Measurements from ENCODE around the gene LEP. TPM values are rescaled to one million over a fixed set of nuclear protein-coding genes. Genes with fewer than 3 reads are reported as not detected.
A peak's percentile ranks its signal among the peaks of the same experiment; 100 is the strongest.

The LEP gene
- total and polyA plus RNA-seq, 2 of the 8 experiments (the other 6 are each of a cell fraction or from before 2014, with no cell fraction given), result not detected

DNA sequence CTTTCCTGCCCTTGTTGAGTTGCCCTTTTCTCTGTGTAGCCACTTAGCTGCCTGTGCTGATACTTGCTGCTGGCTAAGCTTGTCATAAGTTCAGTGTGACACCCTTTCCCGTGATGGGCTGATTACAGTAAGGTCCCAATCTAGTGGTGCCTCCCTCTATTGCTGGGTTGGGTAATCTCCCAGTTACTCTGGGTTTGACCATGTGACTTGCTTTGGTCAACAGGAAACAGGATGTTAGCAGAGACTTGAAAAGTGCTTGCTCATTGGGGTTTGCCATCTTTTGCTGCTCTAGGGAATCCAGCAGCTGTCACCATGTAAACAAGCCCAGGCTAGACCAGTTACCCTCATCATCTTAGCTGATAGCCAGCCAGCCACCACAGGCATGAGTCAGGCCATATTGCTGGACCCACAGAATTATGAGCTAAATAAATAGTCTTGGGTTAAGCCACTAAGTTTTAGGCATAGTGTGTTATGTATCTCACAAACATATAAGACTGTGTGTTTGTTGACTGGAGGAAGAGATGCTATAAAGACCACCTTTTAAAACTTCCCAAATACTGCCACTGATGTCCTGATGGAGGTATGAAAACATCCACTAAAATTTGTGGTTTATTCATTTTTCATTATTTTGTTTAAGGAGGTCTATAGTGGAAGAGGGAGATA, 4.0 kb upstream of the LEP start:
- H2BK12ac ChIP-seq (ENCODE audit: low read depth, low read length), result no peak overlapping the region
- H3K79me2 ChIP-seq (ENCODE audit: control insufficient read depth in 1 of 2, insufficient read depth in 2 of 2, low read length in 2 of 2), result no peaks in the 10 kb centered on the region
- no peaks in the 10 kb centered on the region for H3K4me1 ChIP-seq (replicated peaks in 1 of 4; ENCODE audit: control insufficient read depth in 3 of 4, insufficient read depth in 4 of 4, low read length in 3 of 4)
- no peaks in the 10 kb centered on the region; the same call in 1 of the 2 replicates for H3K23me2 ChIP-seq (ENCODE audit: low read depth, low read length)
- no peak overlapping the region for H2BK15ac ChIP-seq (ENCODE audit: low read length)
- H2AK5ac ChIP-seq (ENCODE audit: low read depth, low read length), result no peak overlapping the region
- FAIRE-seq, result no peak
- WGBS, 2 experiments (ENCODE audit: extremely low coverage in 1 of 2, insufficient coverage in 1 of 2, insufficient read length in 1 of 2, insufficient replicate concordance in 2 of 2, low coverage in 1 of 2, low lambda C conversion rate in 2 of 2, missing lambda C conversion rate in 1 of 2), result 94% methylated on average over 1 of the region's 1 CpG; no CpG with 5 or more reads in 1 of the 2 experiments
- H3K18ac ChIP-seq (ENCODE audit: extremely low read depth, low read length), result no peak overlapping the region
- H3K9ac ChIP-seq (replicated peaks in 1 of 4; ENCODE audit: extremely low read depth in 1 of 4, low read depth in 3 of 4, low read length in 3 of 4), result no peak overlapping the region; a peak in 1 of 7 replicates
- H3K4me2 ChIP-seq (ENCODE audit: insufficient read depth in 1 of 2, low read depth in 2 of 2, low read length in 2 of 2), result no peak overlapping the region
- 0 out of 2 replicates have a peak overlapping the region, but pooled peaks have one; percentile 76 for H2AFZ ChIP-seq (ENCODE audit: low read length)
- no peak overlapping the region for H4K5ac ChIP-seq (ENCODE audit: insufficient read length, low read depth, low read length)
- H3K56ac ChIP-seq (replicated peaks; ENCODE audit: insufficient read length, low read depth, low read length), result no peak overlapping the region
- no peak overlapping the region for H3K23ac ChIP-seq (ENCODE audit: insufficient read length)
- ChIA-PET POLR2A (ENCODE audit: partially characterized antibody) (interaction anchor here (1.0 to 1.1 kb wide), 2 partner anchors 74 to 131 kb away, joined by 3 read pairs; no protein-coding TSS in a partner anchor), CTCF (ENCODE audit: partially characterized antibody) (interaction anchor here (1.1 to 4.4 kb wide), 7 partner anchors 9 to 168 kb away, joined by 3 to 16 read pairs (median 5); no protein-coding TSS in a partner anchor)
- DNase-seq (ENCODE audit: low read depth in 1 of 2, low spot score in 2 of 2), result no peak
- TF ChIP-seq, protein P1, sequence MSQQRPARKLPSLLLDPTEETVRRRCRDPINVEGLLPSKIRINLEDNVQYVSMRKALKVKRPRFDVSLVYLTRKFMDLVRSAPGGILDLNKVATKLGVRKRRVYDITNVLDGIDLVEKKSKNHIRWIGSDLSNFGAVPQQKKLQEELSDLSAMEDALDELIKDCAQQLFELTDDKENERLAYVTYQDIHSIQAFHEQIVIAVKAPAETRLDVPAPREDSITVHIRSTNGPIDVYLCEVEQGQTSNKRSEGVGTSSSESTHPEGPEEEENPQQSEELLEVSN (IDR thresholded peaks at IDR 0.05), result no peak
- TF ChIP-seq FOSL1 (IDR thresholded peaks at IDR 0.05; ENCODE audit: insufficient read depth, low read depth, low read length) (no peak), BACH1 (IDR thresholded peaks at IDR 0.05; ENCODE audit: low read length) (no peak), SP1 (IDR thresholded peaks at IDR 0.05; ENCODE audit: low read depth, low read length) (no peak), NANOG (IDR thresholded peaks at IDR 0.05; ENCODE audit: insufficient read depth, low read depth, low read length, poor library complexity, severe bottlenecking) (no peak), TCF12 (IDR thresholded peaks at IDR 0.05; ENCODE audit: low read depth, low read length) (no peak), CEBPB (IDR thresholded peaks at IDR 0.05; ENCODE audit: low read depth, low read length) (no peak)
- TF ChIP-seq, protein P2, sequence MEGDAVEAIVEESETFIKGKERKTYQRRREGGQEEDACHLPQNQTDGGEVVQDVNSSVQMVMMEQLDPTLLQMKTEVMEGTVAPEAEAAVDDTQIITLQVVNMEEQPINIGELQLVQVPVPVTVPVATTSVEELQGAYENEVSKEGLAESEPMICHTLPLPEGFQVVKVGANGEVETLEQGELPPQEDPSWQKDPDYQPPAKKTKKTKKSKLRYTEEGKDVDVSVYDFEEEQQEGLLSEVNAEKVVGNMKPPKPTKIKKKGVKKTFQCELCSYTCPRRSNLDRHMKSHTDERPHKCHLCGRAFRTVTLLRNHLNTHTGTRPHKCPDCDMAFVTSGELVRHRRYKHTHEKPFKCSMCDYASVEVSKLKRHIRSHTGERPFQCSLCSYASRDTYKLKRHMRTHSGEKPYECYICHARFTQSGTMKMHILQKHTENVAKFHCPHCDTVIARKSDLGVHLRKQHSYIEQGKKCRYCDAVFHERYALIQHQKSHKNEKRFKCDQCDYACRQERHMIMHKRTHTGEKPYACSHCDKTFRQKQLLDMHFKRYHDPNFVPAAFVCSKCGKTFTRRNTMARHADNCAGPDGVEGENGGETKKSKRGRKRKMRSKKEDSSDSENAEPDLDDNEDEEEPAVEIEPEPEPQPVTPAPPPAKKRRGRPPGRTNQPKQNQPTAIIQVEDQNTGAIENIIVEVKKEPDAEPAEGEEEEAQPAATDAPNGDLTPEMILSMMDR (IDR thresholded peaks at IDR 0.05; ENCODE audit: control extremely low read depth in 1 of 3, insufficient read depth in 1 of 3, low read depth in 1 of 3, low read length in 3 of 3), result no peak
- no peak overlapping the region for H3K14ac ChIP-seq (ENCODE audit: insufficient read length)
- no peak overlapping the region for H2BK20ac ChIP-seq (ENCODE audit: low read length)
- H3K9me3 ChIP-seq (ENCODE audit: insufficient read depth in 2 of 2, low read depth in 1 of 2, low read length in 1 of 2), result peaks cover 2 to 9% of the 10 kb centered on the region in 2 experiments; a peak in 2 of 4 replicates
- H3K27ac ChIP-seq (ENCODE audit: low read depth, low read length), result no peak overlapping the region
- no peak overlapping the region for H4K8ac ChIP-seq (ENCODE audit: extremely low read depth, insufficient read depth, low read length)
- no peaks in the 10 kb centered on the region for H3K27me3 ChIP-seq (replicated peaks in 1 of 4; ENCODE audit: control insufficient read depth in 3 of 4, extremely low read depth in 1 of 4, insufficient read depth in 3 of 4, low read length in 3 of 4)
- no peaks in the 10 kb centered on the region for H4K20me1 ChIP-seq (replicated peaks in 1 of 2; ENCODE audit: control insufficient read depth in 1 of 2, insufficient read depth in 2 of 2, low read length in 2 of 2)
- H2BK120ac ChIP-seq (replicated peaks; ENCODE audit: low read depth, low read length), result no peak overlapping the region
- no peak overlapping the region for H3K4ac ChIP-seq (replicated peaks; ENCODE audit: insufficient read length, low read depth, low read length)
- no peak overlapping the region for H4K91ac ChIP-seq (replicated peaks; ENCODE audit: insufficient read length, low read length)
- no peak overlapping the region for H3K4me3 ChIP-seq (ENCODE audit: extremely low read depth in 1 of 4, insufficient read depth in 2 of 4, low read depth in 3 of 4, low read length in 4 of 4)
- no peak overlapping the region for H2BK5ac ChIP-seq (ENCODE audit: low read depth, low read length)
- no peaks in the 10 kb centered on the region for H3K36me3 ChIP-seq (ENCODE audit: control insufficient read depth in 2 of 4, insufficient read depth in 4 of 4, low read length in 3 of 4)
- H3K79me1 ChIP-seq (ENCODE audit: low read depth, low read length), result no peaks in the 10 kb centered on the region
